ENCODE results near the gene UGT1A4.

- TF ChIP-seq TAF1 (IDR thresholded peaks at IDR 0.05; ENCODE audit: borderline replicate concordance, insufficient read depth, low read length) (no peak), SIN3A (IDR thresholded peaks at IDR 0.05; ENCODE audit: borderline replicate concordance, insufficient read depth, low read length) (no peak), POLR2AphosphoS5 (IDR thresholded peaks at IDR 0.05; ENCODE audit: low read depth, low read length) (no peak)
Observed at GRCh38 chr2:233688341-233688740, 30.2 kb upstream of the UGT1A4 start.

Data from PFSK-1 (cell line).